HG03575 (cell line): ENCODE data around the gene CCDC149.

Experiments
- ATAC-seq: cut with Tn5 transposase; IDR thresholded peaks from one replicate; pipeline ENCODE4 v1.9.1; 2021; ENCODE audit not compliant: unreplicated experiment, insufficient number of reproducible peaks, low FRiP score; ENCODE audit errors: extremely low read depth

CCDC149 gene

DNA sequence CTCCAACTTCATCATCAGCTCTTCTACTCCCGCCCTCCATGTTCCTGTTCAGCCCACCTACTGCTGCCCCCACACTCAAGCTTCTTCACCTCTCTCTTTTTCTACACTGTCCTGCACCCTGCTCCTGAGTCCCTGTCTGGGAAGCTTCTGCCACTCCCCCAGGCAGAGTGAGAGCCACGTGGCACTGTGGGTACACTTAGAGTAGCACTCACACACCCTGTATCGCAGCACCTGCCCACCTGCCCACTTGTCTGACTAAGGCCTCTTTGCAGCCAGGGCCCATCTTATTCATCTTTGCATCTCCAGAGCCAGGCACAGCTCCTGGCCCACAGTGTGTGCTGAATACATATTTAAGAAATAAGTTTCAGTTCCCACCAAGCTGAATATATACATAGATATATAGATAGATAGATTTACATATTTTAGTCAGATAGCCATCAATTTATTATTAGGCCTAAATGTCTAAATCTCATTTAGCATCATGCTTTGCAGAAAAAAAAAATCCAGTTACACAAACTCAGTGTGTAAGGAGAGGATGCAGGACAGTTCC is 24.9 kb downstream of the CCDC149 start:
- no peak for ATAC-seq

DNA sequence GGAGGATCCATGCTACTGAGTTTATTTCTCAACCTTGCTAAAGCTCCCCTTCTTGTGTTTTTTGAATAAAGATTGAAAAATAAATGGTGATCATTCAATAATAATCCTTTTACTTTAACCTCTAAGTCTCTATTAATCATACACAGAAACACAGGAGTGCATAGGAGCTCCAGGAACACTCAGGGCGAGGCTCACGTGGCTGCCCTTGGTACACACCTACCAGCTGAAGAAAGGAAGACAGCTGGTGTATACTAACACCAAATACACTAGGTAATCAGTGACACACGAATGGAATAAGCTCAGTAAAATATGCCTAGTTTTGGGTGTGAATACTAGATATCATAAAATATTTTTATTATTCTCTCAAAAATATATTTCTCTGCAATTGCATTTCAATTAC is 26.2 kb downstream of the CCDC149 start:
- ATAC-seq: no peak

DNA sequence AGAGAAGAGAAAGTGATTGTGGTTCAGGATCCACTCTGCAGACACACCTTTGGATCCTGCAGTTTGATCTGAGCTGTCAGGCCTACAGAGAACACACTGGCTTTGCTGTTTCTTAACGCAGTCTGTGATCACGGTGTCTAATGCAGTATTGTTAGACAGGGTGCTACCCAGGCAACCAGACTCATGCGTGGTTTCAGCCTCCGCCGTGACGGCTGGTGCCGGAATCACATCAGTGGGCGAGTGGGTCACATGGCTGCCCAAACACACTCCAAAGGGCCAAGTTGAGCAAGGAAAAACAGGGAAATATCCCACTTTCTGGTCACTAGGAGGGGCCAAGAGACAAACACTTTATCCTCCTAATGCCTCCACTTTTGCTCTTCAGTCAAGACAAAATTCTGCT is 27.5 kb downstream of the CCDC149 start:
- ATAC-seq: no peak

DNA sequence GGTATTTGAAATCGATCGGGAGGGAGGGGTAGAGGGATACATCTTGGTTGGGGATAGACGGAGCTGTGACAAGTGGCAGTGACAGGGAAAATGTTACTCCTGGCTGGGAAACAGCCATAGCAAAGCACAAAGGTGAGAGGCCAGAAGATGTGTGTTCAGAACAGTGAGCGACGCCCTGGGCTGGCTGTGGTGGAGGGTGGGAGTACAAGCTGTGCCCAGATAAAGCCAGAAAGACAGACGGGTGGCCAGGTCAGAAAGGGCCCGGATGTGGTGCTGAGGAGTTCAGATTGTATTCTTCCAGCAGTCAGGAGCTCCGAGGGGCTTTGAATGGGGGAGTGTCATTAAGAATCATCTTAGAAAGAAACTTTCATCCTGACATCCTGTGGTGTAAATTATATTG is 27.9 kb downstream of the CCDC149 start:
- no peak for ATAC-seq

DNA sequence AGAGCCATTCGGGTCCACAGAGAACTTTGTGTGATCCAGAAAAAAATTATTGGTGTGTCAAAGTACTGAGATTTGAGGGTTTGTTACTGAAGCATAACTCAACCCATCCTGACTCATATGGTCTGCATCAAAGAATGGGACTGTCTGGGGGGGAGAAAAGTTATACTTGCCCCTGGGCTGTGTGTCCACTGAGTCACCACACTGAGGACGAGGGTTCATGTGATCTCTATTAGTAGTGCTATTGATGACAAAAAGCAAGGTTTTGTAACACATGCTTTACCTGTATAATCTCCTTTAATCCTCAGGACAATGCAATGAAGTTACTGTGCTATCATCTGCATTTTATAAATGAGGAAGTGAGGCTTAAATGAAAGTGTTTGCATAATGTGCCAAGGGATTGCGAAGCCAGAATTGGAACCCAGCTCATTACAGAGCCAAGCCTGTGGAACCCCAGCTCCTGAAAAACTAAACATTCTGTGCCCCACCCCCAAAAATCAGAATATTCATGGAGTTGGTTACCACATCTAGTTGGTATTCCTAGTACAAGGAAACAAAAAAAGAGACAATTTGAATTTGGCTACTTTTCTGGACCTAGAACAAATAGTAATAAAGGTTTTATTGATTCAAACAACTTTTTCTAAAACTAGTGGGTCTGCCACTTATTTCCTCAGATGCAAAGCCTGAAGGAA is 31.2 kb downstream of the CCDC149 start:
- ATAC-seq: no peak

DNA sequence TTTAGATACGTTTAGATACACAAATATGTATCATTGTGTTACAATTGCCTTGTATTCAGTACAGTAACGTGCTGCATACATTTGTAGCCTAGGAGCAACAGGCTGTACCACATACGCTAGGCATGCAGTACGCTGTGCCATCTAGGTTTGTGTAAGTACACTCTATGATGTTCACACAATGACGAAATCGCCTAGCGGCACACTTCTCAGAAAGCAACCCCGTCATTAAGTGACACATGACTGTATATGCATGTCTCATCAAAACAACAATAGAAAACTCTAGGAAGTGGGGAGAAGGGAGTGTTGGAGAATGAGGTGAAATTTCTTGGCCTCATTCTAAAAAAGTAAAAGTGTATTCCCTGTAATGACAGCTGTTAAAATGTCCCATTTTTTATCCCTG is 32.7 kb downstream of the CCDC149 start:
- ATAC-seq: no peak

DNA sequence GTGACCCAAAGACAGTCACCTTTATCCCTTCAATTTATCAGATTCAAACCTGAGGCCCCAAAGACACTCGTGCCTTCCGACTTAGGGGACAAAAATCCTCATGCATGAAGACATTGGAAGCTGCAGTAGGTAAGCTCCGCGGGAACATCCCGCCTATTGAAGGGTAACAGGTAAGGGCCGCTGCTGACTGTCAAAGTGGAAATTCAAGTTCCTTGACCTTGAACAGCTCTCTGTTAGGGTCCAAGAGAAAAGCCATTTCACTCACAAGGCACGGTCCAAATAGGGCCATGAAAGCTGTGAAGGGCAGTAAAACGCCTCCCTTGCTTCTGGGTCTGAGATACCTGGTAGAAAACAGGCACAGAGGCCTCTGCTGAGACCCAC is 34.2 kb downstream of the CCDC149 start:
- ATAC-seq: no peak

DNA sequence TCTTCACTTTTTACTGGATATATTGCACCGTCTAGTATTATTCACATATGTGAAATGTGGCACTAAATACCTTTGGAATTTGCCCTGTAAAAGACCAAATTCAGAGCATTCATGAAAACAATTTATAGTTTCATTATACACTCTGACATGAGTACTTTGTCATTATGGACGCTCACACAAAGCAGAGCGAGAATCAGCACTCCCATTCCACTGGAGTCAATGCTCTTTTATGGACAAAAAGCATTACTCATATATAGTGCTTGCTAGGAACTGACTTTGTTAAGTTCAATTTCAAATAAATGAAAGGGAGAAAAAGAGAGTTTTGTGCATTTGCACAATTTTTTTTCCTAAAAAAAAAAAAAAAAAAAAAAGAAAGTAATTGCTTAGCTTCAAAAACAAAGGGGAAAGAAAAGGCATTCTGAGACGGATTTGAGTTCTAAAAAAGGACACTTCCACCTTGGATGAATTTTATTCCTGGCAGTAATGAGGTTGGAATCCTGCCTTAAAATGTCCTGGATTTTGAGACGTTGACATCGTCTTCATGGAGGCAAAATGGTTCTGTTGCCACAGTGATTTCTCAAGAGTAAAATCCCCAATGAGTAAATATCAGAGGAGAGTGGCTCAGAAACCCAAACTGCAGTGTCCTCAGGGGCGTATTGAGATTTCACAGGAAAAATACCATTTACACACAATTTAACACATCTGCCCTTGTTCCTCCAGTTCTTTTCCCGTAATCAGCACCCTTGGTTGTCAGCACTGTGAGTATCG is 34.8 kb downstream of the CCDC149 start:
- ATAC-seq: no peak

DNA sequence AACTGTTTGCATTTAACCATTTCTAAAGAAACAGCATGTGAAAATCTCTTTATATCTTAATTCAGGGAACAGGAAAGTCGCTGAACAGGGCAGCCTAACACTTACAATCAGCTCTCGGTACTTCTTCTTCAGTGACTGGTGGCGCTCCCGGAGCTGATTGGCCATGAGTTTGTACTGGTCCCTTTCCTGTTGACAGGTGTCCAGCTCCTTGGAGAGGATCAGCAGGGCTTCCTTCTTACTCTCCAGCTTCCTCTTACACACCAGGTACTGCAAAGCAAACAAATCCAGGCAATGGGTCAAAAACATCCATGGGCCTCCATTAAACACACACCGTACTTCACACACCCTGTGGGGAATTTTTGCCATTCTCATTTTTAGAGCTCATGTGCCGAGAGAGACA is 36.4 kb downstream of the CCDC149 start:
- ATAC-seq: no peak

DNA sequence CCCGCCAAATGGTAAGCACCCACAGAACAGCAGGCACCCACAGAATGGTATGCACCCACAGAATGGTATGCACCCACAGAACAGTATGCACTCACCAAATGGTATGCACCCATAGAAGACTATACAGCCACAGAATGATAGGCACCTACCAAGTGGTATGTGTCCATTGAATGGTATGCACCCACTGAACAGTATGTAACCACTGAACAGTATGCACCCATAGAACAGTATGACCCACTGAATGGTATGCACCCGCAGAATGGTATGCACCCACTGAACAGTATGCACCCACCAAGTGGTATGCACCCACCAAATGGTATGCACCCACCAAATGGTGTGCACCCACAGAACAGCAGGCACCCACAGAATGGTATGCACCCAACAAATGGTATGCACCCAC is 40.1 kb downstream of the CCDC149 start:
- ATAC-seq: no peak

DNA sequence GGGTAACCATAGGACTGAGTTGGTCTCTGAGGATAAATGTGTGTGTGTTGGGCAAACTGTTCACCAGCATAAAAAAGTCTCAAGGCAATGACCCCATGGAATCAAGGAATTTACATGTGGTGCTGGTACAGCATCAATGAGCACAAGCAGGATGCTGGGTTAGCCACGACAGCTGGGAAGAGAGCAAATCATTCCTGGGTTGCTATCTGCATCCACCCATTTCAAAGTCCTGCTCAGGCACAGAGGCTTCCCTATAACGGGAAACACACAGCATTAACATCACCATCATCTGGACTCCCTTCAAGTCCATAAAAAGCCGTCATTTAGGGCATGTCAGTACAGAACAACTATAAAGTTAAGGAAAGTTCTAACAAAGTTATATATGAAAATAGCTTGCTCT is 41.6 kb downstream of the CCDC149 start:
- ATAC-seq: no peak

DNA sequence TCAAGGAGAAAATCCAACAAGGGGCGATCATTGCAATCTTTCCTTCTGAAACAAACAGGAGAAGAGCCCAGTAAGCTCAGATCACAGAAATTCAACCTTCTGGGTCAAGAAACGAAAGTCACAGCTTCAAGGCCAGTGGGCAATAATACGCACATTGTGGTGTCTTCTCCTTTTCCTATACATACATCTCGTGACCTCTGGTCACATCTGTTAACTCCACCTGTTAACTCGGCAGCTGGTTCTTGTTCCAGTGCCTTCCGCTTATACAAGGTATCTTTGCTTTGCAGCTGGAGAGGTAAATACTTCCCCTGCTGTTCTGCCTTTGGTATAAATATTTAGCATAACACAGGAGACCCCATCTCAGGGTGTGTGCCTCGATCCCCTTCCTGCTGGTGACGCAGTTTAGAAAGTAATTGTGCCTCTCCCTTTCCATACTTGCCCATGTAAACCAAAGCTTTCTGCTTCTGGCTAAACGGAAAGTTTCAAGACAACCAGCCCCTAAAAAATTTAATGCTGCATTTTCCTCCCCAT is 45.0 kb downstream of the CCDC149 start:
- ATAC-seq: no peak

DNA sequence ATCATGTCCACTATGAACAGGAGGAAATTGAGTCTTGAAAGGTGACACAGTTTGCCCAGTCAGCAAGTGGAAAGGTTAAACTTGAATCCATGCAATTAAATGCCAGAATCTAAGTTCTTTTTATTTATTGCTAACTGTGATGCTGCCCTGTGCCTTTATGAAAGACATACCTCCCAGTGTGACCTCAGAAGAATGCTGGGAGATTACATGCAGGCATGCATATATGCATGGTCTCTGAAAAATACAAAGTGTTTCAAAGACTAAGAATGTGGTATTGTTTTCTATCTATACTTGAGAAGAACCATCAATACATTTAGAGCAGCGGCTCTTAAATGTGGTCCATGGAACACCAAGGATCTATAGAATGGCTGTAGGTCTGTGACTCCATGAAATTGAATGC is 45.6 kb downstream of the CCDC149 start:
- ATAC-seq: no peak

DNA sequence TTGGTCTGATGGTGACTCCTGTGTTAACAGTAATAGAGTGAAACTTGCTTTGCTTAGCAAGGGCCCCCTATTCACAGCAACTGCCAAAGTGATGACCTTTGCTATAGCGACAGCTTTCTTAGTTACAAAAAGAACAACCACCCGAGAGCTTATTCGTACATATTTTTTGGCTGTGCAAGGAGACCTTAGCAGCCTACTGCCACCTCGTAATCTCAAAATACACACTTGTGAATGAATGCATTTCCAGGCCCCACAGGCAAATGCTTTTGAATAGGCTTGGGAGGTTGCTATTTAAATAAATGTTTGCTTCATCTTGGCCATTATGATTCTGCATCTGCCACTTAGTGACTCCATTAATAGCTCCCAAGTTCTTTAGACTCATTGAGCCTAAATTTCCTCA is 47.4 kb downstream of the CCDC149 start:
- no peak for ATAC-seq

DNA sequence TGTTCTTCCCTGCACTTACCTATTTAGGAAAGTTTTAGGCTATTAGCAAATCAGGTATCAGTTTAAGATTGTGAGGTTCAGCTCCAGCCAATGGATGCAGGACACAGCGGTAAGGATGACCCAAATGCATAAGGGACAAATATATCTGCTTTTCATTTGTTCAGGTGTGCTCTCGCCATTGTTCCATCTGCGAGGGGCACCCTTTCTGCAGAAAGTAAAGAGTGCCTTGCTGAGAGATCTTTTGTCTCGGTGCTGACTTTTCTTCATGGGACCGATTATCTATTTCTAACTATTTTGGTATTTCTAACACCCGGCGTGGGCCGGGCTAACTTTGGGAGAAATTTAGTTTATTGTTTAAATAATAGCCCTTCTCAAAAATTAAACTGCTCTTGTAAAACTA is 49.0 kb downstream of the CCDC149 start:
- ATAC-seq: no peak

DNA sequence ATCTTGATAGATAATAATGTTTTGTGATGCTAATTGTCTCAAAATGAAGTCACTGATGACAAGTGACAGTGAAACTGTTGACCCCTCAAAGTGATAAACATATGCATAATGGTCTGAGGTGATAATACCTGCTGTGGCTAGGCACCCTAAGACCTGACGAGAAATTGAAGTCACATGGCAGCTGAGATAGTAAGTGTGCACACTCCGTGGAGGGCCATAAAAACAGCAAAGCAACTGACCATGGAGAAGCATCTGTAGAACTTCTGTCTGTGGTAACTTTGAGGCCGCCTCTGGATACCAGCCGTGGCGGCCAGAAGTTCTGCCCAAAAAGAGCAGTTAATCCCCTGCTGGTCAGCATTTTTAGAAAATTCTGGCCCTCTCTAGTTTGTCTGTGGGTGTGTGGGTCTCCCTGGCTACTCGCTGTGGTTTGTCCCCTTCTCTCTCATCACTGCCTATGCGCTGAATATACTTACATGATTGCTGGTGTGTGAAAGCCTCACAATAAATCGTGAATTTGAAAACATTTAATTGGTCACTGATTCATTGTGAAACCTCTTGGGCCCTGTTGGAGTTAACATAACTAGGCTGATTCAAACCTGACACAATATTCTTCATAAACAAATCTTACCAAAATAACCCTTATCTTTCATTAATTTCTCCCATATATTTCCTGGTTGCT is 50.6 kb downstream of the CCDC149 start:
- ATAC-seq: no peak

DNA sequence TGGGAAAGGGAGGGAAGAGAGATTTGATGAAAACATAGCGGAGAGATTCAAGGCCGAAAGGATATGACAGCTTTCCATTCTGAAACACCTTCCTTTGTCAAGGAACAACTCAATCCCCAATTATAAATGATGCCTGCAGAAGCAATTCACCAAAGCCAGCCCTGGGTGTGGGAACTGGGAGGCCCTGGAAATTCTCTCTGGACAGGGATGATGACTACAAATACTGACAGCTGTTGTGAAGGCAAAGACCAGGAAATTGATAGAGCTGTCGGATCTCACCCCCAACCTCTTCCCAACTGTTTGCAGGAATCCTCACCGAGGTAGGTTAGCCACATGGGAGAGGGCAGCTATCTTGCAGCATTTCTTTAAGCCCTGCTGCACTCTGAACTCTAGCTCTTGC is 54.3 kb downstream of the CCDC149 start:
- ATAC-seq: no peak

DNA sequence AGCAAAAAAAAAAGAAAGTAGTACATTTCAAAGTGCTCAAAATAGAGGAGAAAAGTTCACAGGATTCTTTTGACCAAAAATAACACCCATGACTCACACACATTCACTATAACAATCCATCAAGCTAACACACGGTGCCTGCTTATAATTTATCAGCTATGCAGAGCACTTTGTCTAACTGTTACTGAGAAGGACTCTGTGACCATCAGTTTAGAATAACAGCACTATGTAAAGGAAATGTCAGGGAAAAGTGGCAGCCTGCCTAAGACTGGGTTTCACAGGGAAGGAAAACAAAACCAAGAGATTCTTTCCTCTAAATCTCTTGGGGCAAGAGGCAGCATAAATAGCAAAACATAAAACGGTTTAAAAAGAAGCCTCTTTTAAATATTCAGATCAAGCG is 54.8 kb downstream of the CCDC149 start:
- no peak for ATAC-seq

DNA sequence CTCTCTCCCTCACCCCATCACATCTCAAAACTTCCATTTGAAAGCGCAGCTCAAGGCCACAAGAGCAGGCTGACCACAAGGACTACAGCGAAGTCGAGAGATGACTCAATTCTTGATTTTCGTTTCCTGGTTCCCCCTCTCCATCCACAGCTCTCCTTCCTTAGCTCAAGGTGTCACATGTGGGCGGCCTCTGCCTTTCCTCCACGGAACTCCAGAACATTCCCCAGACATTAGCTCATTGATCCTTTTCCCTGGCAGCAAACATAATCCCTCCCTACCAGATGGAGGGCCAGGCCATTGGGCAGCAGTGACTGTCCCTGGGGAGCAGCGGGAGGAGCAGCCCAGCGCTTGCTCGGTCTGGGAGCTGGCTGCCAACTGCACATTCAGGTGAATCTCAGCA is 56.3 kb downstream of the CCDC149 start:
- ATAC-seq: peak; percentile 80

DNA sequence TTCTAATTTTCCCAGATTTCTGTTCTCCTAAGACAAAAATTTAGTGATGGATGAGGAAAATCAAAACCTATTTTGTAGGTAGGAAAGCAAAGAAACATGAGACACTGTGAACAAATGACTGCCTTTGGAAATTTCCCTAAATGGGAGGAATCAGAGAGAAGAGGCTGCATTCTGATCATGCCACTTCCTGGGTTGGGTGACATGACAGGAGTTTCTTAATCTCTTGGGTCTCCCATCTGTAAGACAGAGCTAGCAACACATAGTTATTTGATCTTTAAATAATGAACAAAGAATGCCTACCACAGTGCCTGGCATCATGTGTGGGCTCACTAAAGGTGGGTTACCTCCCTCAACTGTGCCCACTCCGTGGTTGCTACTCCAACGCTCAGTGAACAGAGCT is 57.1 kb downstream of the CCDC149 start:
- ATAC-seq: no peak
